Measurements from ENCODE around the gene DLD. TPM values are rescaled to one million over a fixed set of nuclear protein-coding genes. Genes with fewer than 3 reads are reported as not detected.

The DLD gene
- total RNA-seq, 2 donors from 2014 or later: 77.4 to 84.1 TPM

DNA sequence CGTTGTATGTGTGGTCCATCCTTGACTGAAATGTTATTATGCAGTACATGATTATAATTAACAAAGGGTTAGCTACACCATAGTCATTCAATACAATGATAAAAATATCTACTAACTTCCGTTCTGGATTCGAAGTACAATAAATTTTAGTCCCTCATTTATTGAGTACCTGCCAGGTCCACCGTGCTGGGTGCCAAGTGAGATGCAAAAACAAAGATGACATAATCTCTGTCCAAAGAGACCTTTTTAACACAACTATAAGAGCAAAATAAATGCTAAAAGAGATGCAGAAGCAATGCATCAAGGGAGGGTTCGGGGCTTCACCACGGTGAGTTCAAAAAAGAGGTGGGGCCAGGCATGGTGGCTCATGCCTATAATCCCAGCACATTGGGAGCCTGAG is 78.9 kb downstream of the DLD start:
- DNase-seq (ENCODE audit: low spot score): no peak
- no peaks in the 10 kb centered on the region for H3K4me1 ChIP-seq (replicated peaks)
- no peaks in the 10 kb centered on the region for H3K27me3 ChIP-seq (replicated peaks; ENCODE audit: insufficient read depth)
- H3K9me3 ChIP-seq: no peaks in the 10 kb centered on the region
- WGBS: 52% methylated on average over 6 of the region's 6 CpGs
- intact Hi-C loops (cut with DNase I): no loop called here
- no peak overlapping the region for H3K27ac ChIP-seq
- H3K4me3 ChIP-seq: no peak overlapping the region
- TF ChIP-seq POLR2AphosphoS5 (IDR thresholded peaks at IDR 0.05): no peak
- TF ChIP-seq POLR2A (IDR thresholded peaks at IDR 0.05): no peak
- TF ChIP-seq, protein P1, sequence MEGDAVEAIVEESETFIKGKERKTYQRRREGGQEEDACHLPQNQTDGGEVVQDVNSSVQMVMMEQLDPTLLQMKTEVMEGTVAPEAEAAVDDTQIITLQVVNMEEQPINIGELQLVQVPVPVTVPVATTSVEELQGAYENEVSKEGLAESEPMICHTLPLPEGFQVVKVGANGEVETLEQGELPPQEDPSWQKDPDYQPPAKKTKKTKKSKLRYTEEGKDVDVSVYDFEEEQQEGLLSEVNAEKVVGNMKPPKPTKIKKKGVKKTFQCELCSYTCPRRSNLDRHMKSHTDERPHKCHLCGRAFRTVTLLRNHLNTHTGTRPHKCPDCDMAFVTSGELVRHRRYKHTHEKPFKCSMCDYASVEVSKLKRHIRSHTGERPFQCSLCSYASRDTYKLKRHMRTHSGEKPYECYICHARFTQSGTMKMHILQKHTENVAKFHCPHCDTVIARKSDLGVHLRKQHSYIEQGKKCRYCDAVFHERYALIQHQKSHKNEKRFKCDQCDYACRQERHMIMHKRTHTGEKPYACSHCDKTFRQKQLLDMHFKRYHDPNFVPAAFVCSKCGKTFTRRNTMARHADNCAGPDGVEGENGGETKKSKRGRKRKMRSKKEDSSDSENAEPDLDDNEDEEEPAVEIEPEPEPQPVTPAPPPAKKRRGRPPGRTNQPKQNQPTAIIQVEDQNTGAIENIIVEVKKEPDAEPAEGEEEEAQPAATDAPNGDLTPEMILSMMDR (IDR thresholded peaks at IDR 0.05): no peak
- H3K36me3 ChIP-seq: no peaks in the 10 kb centered on the region

Other genes with a start within 250 kb of the DLD start
- 1 to 10 TPM; 1.0 to 3.4 TPM for gene SLC26A4, start 230.4 kb upstream of the DLD start, total RNA-seq
- 10 to 100 TPM; 35.3 to 49.2 TPM for gene CBLL1, start 147.0 kb upstream of the DLD start, total RNA-seq
- 1 to 10 TPM in 1 of 2 donors, under 1 TPM in 1; 0.91 to 3.3 TPM for gene SLC26A3, start 88.0 kb upstream of the DLD start, total RNA-seq
- gene LAMB1, start 112.0 kb downstream of the DLD start, total RNA-seq: 10 to 100 TPM; 15.5 to 64.1 TPM
- under 1 TPM in 1 of 2 donors, not detected in 1; 0.85 TPM for gene LAMB4, start 239.2 kb downstream of the DLD start, total RNA-seq